WI38 (cell line): Measurements from ENCODE around the gene MSI2.

Source experiments
- H3K4me3 ChIP-seq: 2 replicates; pipeline ENCODE4 v1.5.1; 2011; ENCODE audit warnings: low read depth, mild to moderate bottlenecking, control low read depth, low read length
- TF ChIP-seq, protein P1 (sequence below): IDR thresholded peaks from 2 replicates; pipeline ENCODE4 v1.5.1; 2012; ENCODE audit warnings: low read depth, mild to moderate bottlenecking, control low read depth, low read length

MSI2 gene

DNA sequence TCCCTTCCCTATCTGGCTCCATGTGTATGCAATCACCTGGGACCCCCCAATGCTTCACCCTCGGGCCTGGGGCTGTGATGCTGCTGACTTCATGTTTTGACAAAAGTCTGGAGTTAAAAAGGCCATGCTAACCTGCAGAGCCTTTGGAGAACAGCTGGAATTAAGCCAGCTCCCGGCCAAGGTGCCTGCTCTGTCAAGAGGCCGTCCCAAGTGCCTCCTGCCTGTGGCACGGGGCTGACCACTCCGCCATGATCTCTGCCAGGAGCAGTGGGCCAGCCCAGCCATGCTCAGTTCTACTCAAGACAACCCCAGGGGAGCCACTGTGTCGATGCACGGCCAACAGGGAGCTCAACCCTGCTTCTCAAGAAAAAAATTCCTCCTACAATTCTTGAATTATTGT lies 395.1 kb downstream of the MSI2 start:
- H3K4me3 ChIP-seq = no peak overlapping the region
- TF ChIP-seq, protein P1, sequence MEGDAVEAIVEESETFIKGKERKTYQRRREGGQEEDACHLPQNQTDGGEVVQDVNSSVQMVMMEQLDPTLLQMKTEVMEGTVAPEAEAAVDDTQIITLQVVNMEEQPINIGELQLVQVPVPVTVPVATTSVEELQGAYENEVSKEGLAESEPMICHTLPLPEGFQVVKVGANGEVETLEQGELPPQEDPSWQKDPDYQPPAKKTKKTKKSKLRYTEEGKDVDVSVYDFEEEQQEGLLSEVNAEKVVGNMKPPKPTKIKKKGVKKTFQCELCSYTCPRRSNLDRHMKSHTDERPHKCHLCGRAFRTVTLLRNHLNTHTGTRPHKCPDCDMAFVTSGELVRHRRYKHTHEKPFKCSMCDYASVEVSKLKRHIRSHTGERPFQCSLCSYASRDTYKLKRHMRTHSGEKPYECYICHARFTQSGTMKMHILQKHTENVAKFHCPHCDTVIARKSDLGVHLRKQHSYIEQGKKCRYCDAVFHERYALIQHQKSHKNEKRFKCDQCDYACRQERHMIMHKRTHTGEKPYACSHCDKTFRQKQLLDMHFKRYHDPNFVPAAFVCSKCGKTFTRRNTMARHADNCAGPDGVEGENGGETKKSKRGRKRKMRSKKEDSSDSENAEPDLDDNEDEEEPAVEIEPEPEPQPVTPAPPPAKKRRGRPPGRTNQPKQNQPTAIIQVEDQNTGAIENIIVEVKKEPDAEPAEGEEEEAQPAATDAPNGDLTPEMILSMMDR = no peak

DNA sequence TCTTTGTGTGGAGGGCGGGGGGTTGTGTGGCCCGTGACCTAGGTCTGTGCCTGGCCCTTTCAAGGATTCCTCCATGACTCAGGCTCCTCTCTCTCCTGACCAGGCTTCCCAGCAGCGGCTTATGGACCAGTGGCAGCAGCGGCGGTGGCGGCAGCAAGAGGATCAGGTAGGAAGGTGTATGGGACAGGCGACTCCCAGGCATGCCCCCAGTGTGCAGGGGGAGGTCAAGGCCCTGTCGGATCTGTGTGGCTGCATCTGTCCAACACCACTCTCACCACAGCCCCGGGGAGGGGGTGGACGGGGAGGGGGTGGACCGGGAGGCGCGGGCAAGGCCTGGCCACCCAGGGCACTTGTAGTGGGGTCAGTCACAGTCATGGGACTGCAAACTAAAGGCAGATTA lies 395.7 kb downstream of the MSI2 start:
- no peak overlapping the region for H3K4me3 ChIP-seq
- TF ChIP-seq, protein P1 = no peak

DNA sequence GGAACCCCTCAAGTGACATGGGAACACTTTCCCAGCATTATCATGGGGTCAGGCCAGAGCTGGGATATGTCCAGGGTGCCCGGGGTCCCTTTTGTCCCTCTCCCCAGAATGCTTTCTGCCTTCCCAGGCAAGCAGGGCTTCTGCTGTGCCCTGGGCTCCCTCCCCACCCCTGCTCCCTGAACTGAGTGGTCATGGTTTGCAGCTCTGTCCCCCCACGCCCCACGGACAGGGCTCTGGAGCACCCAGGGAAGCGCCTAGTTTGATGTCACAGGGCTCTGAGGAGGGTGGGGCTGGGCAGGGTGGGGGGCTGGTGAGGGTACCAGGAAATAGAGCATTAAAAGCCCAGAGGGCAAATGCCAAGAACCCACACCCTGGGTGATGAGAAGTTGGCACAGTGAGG lies 396.5 kb downstream of the MSI2 start:
- TF ChIP-seq, protein P1 = no peak
- no peak overlapping the region for H3K4me3 ChIP-seq

DNA sequence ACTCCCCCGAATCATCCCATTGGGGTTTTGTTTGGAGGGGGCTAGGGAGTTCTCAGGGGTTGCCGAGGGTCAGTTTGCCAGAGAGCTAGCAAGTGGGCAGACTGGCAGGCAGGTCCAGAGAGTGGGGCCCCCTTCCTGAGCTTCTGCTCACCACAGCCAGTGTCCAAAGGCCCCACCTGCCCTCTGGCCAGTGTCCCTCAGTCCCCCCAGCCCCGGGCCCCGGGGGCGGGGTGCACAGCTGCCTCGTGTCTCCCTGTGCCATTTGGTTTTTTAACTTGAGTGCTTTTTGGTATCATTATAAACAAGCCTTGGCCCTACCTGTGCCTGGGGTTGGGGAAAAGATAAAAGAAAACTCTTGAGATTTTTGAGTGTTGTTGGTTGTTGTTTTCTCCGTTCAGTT lies 397.0 kb downstream of the MSI2 start:
- H3K4me3 ChIP-seq = no peak overlapping the region

DNA sequence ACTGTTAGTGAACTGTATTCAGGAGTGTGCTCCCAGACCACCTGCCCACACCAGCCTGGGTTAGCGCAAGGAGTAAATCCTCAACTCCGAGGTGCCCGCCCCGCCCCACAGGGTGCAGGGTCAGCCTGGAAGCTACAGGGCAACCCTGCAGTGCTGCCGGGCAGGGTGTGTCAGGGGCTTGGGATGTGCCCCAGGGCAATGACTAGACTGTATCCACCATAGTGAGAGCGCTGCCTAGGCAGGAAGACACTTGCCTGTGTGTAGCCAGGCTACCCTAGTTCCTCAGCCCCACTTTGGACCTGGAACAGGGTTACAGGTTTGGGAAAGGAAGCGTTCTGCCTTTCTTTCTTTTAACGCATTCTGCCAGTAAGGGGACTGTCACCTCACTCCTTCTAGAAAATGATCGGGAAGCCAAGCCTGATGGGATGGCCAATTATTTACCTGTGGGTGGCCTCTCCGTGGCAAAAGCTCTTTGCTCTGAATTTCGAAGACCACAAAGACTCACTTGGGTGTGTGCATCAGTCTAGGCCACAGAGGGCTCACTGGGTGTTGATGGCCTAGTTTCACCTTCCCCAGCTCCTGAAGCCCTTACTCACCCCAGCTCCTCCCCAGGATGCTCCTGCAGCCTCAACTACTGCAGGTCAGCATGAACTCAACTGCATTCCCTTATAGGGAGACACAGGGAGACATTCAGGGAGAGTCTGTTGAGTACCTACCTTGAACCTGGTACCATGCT lies 397.9 kb downstream of the MSI2 start:
- TF ChIP-seq, protein P1 = no peak
- no peak overlapping the region for H3K4me3 ChIP-seq

More for the DNA sequence above, 397.0 kb downstream of the MSI2 start:
- TF ChIP-seq, protein P1 = no peak

DNA sequence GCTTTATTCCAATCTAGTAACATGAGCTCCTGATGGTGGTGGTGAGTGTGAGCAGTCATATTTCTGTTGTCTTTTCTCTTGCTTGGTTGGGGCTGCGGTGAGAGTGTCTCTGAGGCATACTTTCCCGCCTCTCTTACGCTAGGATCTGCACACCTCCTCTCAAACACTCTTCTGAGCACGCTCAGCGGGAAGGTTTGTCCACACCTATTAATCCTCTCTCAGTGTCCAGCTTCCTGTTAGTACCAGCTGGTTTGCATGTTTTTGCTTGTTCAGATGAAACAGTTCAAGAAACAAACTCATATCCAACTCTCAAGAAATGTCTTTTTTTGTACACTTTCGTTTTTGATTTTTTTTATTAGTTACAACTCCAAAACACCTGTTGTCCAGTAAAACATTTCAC lies 399.2 kb downstream of the MSI2 start:
- TF ChIP-seq, protein P1 = no peak
- no peak overlapping the region for H3K4me3 ChIP-seq

GRCh38 chr17:57657211-57657610 lies 400.9 kb downstream of the MSI2 start:
- TF ChIP-seq, protein P1 = no peak
- no peak overlapping the region for H3K4me3 ChIP-seq
